ENCODE data around the gene FAHD2B. TPM values are rescaled to one million over a fixed set of nuclear protein-coding genes. Genes with fewer than 3 reads are reported as not detected.
"Not testable (repeated sequence)": the region's sequence is repeated elsewhere in the genome, so short reads cannot be mapped to it uniquely, and the experiment has no call there.

The FAHD2B gene
- polyA plus RNA-seq, 1 donor from 2014 or later = 13.6 TPM

DNA sequence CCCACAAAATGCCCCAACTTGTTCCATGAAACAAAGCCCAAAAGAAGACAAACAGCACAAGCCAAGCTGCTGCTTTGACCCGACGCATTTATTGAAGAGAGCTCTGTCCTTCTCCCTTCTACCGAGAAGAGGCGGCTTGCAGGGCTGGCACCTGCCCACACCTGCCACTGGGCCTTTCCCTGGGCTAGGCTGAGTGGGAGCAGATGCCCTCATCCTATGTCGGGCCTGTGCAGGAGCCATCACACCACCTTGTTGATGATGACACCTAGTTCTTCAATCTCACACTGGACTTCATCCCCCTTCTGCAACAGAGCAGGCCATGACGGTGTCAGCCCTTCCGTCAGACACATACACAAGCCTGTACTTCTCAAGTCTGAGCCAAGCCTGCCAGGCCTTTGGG is 11.2 kb downstream of the FAHD2B start:
- not testable (repeated sequence) for H3K36me3 Mint-ChIP-seq, H3K27me3 Mint-ChIP-seq, H3K4me3 Mint-ChIP-seq, H3K27ac Mint-ChIP-seq, H3K4me1 Mint-ChIP-seq, H3K9me3 Mint-ChIP-seq

DNA sequence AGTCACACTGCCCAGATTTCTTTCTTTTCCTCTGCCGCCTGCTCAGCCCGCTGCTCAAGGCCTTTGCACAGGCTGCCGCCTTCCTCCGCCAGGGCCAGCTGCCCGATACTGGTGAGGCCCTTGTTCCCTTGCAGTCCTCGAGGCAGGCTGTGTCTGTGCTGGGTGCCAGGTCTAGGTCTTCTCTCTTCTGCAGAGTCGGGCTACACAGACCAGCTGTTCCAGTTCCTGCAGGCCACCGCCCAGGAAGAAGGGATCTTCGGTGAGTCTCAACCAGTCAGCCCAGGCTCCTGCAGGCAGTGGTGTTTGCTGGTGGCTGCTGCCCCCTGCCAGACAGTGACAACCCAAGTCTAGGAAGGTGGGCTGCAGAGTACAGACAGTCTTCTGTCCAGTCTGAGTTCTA is 12.5 kb downstream of the FAHD2B start:
- not testable (repeated sequence) for H3K27ac Mint-ChIP-seq, H3K36me3 Mint-ChIP-seq, H3K4me1 Mint-ChIP-seq, H3K9me3 Mint-ChIP-seq, H3K4me3 Mint-ChIP-seq, H3K27me3 Mint-ChIP-seq

DNA sequence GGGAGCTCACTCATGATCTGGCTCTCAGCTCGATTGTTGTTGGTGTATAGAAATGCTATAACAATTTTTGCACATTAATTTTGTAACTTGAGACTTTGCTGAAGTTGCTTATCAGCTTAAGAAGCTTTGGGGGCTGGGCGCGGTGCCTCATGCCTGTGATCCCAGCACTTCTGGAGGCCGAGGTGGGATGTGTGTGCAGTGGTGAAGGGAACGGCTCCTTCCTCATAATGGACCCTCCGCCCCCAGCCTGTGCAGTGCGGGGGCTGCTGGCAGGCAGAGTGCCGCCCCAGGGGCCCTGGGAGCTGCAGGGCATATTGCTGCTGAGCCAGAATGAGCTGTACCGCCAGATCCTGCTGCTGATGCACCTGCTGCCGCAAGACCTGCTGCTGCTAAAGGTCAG is 13.8 kb downstream of the FAHD2B start:
- not testable (repeated sequence) for H3K4me3 Mint-ChIP-seq, H3K27me3 Mint-ChIP-seq, H3K4me1 Mint-ChIP-seq, H3K9me3 Mint-ChIP-seq, H3K36me3 Mint-ChIP-seq, H3K27ac Mint-ChIP-seq

DNA sequence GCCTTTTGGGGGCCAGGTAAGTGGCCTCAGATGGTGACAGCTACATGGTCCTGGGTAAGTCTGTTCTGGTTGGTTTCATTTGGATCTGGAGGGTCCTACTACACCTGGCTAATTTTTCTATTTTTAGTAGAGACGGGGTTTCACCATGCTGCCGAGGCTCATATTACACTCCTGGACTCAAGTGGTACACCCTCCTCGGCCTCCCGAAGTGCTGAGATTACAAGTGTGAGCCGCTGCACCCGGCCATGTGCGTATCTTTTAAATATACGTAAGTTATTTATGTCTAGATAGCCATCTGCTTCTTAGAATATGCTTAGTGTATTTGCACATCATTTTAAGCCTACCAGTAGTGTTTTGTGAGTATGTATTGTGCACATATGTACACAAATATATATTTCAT is 17.5 kb downstream of the FAHD2B start:
- not testable (repeated sequence) for H3K36me3 Mint-ChIP-seq, H3K9me3 Mint-ChIP-seq, H3K27ac Mint-ChIP-seq, H3K4me3 Mint-ChIP-seq, H3K4me1 Mint-ChIP-seq, H3K27me3 Mint-ChIP-seq

DNA sequence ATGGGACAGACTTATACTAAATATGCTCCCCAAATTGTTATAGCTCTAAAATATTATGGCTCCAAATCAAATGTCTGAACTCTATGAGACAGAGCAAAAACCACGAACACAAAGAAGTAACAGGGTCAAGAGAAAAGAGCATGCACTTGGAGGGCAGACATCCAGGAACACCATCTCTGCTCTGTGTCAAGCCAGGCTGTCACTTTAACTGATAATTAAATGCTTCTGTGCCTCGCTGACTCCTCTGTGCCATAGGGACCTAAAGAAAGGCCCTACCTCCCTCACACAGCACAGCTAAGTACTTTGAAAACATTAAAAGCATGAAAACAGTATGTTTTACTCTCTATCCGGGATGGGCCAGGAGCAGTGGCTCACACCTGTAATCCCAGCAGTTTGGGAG is 23.8 kb downstream of the FAHD2B start:
- not testable (repeated sequence) for H3K9me3 Mint-ChIP-seq, H3K4me1 Mint-ChIP-seq, H3K4me3 Mint-ChIP-seq, H3K27me3 Mint-ChIP-seq, H3K36me3 Mint-ChIP-seq, H3K27ac Mint-ChIP-seq

DNA sequence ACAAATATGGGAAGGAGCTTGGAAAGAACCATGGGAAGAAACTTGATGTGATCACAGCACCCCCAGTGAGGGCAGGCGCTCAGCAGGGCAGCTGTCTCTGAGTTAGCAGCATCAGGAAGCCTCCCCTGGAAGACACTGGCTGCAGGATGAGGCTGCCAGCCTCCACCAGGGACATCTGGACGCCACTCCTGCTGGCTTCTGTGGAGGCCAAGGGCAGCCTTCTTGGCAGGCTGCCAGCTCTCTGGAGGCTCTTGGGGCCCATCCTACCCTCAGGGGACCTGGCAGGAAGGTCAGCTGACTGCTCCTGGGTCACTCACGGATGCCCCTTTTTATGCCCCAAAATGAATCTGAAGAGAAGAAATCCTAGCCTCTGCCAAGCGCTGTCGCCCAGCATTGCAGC is 26.0 kb downstream of the FAHD2B start:
- H3K9me3 Mint-ChIP-seq, H3K36me3 Mint-ChIP-seq, H3K27ac Mint-ChIP-seq, H3K4me1 Mint-ChIP-seq, H3K27me3 Mint-ChIP-seq, H3K4me3 Mint-ChIP-seq: not testable (repeated sequence)

DNA sequence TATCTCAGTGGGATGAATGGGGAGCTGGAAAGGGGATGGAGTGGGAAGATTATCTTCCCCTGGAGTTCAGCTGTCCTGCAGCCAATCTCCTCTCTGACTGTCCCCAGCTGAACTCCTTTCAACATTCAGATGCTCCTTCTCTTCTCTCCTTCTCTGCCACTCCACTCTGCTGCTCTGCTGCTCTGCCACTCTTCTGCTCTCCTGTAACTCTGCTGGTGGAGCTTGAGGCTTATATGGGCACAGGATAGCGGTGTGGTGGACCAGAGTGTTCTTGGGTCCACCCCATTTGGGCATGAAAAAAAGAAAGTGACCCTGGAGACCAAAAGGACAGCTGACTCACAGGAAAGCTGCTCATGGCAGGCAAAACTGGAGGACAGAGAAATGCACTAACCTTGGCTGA is 26.6 kb downstream of the FAHD2B start:
- H3K27me3 Mint-ChIP-seq = peaks cover 3% of the 10 kb centered on the region
- H3K4me3 Mint-ChIP-seq = no peak overlapping the region
- H3K27ac Mint-ChIP-seq = no peak overlapping the region

DNA sequence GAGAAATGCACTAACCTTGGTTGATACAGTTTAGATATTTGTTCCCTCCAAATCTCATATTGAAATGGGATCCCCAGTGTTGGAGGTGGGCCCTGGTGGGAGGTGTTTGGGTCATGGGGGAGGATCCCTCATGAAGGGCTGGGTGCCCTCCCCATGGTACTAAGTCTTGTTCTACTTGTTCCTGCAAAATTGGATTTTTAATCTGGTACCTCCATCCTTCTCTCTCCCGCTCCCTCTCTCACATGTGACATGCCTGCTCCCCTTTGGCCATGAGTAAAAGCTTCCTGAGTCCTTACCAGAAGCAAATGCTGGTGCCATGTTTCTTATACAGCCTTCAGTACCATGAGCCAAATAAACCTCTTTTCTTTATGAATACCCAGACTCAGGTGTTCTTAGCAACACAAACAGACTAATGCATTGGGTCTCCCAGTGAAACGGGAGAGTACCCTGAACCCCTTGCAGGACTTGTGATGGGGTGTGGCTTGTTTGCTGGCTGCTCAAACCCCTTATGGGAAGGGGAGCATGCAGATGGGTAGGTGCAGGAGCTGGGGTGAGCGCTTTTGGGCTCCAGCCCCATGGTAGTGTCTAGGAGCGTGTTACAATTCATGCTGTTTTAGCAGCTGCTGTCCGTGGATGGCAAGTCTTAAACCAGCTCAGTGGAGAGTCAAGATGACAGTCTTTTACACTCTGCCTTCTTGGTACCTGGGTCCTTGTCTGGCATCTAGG is 27.2 kb downstream of the FAHD2B start:
- peaks cover 0 to 3% (median 0%) of the 10 kb centered on the region in 3 donors for H3K9me3 Mint-ChIP-seq
- peaks cover 3% of the 10 kb centered on the region for H3K27me3 Mint-ChIP-seq
- H3K27ac Mint-ChIP-seq = peak overlapping the region in 1 of 3 donors; percentile 25

More for the DNA sequence above, 26.6 kb downstream of the FAHD2B start:
- Mint-ChIP-seq H3K9me3 (peaks cover 0 to 3% (median 0%) of the 10 kb centered on the region in 3 donors), H3K36me3 (no peaks in the 10 kb centered on the region), H3K4me1 (peaks cover 0 to 1% (median 0%) of the 10 kb centered on the region in 3 donors)

DNA sequence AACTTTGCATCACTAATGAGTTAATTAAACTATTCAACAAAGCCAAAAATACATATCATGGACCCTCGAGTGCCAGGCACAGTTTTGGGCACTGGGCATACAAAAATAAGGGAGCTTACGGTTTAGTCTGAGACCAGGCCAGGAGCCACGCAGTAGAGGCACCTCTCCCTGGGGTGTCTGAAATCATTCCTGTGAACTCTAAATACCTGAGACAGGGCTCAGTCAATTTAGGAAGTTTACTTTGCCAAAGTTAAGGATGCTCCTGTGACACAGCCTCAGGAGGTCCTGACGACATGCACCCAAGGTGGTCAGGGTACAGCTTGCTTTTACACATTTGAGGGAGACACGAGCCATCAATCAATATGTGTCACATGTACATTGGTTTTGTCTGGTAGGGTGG is 28.7 kb downstream of the FAHD2B start:
- not testable (repeated sequence) for H3K36me3 Mint-ChIP-seq, H3K27ac Mint-ChIP-seq, H3K4me1 Mint-ChIP-seq, H3K4me3 Mint-ChIP-seq, H3K9me3 Mint-ChIP-seq, H3K27me3 Mint-ChIP-seq

More for the DNA sequence above, 27.2 kb downstream of the FAHD2B start:
- H3K4me3 Mint-ChIP-seq = no peak overlapping the region
- H3K36me3 Mint-ChIP-seq = no peaks in the 10 kb centered on the region
- H3K4me1 Mint-ChIP-seq = peaks cover 0 to 1% (median 0%) of the 10 kb centered on the region in 3 donors

DNA sequence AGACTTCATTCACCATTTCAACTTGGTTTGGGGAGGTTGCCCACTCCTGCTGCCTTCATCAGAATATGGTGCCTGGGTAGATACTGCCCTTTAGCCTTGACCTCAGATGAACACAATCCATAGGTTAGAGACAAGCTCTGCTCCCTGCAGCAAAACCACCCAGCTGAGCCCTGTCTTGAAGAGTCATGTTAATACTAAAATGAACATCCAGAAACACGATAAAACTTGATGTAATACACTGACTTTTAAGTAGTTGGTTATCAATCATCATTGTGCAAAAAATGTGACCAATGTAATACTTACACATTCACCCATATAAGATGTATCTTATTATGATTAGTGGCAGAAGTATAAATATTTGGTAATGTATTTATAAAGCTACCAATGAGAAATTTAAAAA is 32.7 kb downstream of the FAHD2B start:
- not testable (repeated sequence) for H3K4me3 Mint-ChIP-seq, H3K4me1 Mint-ChIP-seq, H3K9me3 Mint-ChIP-seq, H3K27ac Mint-ChIP-seq, H3K36me3 Mint-ChIP-seq, H3K27me3 Mint-ChIP-seq

DNA sequence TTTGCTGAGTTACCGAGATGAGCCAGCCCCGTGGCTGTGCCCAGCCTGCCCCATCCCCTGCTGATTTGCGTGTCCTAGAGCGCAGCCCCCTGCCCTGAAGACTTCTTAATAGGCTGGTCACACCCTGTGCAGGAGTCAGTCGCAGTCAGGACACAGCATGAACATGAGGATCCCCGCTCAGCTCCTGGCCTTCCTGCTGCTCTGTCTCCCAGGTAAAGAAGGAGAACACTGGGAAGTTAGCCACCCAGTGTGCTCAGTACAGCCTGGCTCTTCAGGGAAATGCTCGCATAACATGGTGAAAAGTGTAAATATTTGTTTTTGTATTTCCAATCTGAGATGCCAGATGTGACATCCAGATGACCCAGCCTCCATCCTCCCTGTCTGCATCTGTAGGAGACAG is 34.9 kb downstream of the FAHD2B start:
- not testable (repeated sequence) for H3K9me3 Mint-ChIP-seq, H3K36me3 Mint-ChIP-seq, H3K4me3 Mint-ChIP-seq, H3K27me3 Mint-ChIP-seq, H3K4me1 Mint-ChIP-seq
- peak overlapping the region in 1 of 3 donors; percentile 38 for H3K27ac Mint-ChIP-seq

DNA sequence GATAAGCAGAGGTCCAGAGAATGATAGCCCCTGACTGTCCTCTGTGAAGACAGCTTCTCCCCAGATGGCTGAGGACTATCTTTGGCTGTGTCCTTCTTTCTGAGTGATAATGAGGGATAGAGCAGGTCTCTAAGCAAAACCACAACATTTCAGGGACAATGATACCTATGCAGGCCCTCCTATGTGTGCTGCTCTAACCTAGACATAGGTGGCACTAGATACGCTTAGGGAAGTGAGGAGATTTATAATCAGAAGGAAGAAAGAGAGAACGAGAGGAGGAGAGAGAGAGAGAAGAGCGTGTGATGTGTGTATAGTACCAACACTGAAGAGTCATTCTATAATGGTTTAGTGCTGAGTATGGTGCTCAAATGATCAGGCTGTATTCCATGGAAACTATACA is 38.5 kb downstream of the FAHD2B start:
- not testable (repeated sequence) for H3K4me1 Mint-ChIP-seq, H3K36me3 Mint-ChIP-seq, H3K27ac Mint-ChIP-seq, H3K9me3 Mint-ChIP-seq, H3K4me3 Mint-ChIP-seq, H3K27me3 Mint-ChIP-seq

DNA sequence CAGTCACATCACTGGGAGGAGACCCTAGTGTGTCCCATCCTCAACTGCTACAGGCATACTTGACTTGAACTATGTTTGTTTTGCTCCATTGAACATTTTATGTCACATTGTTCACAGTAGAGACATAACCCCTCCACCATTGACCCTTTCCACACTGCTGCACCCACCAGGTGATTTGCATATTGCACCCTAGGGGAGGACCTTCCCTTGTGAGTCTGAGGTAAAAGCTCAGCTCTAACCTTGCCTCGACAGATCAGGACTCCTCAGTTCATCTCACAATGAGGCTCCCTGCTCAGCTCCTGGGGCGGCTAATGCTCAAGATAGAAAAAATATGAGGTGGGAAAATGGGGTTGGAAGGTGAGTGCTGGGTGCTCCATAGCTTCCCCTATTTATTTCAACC is 44.6 kb downstream of the FAHD2B start:
- H3K9me3 Mint-ChIP-seq, H3K36me3 Mint-ChIP-seq, H3K27me3 Mint-ChIP-seq: not testable (repeated sequence)
- H3K4me1 Mint-ChIP-seq = peaks cover 29 to 37% (median 36%) of the 10 kb centered on the region in 3 donors
- peak overlapping the region; percentile 57 to 88 (median 78) for H3K4me3 Mint-ChIP-seq
- H3K27ac Mint-ChIP-seq = peak overlapping the region; percentile 47 to 88 (median 75)

DNA sequence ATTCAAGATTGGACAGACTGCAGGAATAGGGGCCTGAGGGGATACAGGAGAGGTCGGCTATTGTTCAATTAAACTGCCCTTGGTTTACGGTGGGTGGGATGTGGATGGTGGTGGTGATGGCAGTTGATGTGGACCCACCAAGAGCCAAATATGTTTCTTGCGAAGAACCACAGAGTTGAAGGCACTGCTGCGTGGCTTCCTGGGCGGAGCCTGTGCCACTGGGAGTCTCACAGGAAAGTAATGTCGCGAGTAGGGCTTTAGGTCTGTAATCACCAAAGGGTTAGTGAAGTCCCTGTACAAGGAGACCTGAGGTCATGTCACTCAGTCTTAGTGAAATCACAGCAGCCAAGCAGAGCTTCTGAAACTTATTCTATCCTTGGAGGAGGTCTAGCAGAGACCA is 46.2 kb downstream of the FAHD2B start:
- H3K36me3 Mint-ChIP-seq, H3K27me3 Mint-ChIP-seq, H3K9me3 Mint-ChIP-seq: not testable (repeated sequence)
- Mint-ChIP-seq H3K27ac (peak overlapping the region; percentile 54 to 90 (median 89)), H3K4me1 (peaks cover 30 to 40% (median 39%) of the 10 kb centered on the region in 3 donors), H3K4me3 (peak overlapping the region; percentile 42 to 93 (median 84))

DNA sequence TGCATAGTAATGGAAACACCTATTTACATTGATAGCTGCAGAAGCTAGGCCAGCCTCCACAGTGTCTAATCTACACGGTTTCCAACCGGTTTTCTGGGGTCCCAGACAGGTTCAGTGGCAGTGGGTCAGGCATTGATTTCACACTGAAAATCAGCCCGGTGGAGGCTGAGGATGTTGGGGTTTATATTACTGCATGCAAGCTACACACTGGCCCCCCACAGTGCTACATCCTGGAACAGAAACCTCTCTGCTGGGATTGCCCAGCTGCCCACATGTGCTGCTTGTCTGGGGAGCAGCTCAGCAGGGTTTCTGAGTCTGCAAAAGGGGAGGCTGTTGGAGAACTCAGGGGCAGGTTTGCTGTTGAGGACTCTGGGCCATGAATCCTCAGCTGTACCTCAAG is 48.0 kb downstream of the FAHD2B start:
- not testable (repeated sequence) for H3K36me3 Mint-ChIP-seq, H3K9me3 Mint-ChIP-seq, H3K27me3 Mint-ChIP-seq
- Mint-ChIP-seq H3K4me1 (peaks cover 30 to 40% (median 39%) of the 10 kb centered on the region in 3 donors), H3K4me3 (peak overlapping the region; percentile 70 to 94 (median 88)), H3K27ac (peak overlapping the region in 2 of 3 donors; percentile 19 to 78)

DNA sequence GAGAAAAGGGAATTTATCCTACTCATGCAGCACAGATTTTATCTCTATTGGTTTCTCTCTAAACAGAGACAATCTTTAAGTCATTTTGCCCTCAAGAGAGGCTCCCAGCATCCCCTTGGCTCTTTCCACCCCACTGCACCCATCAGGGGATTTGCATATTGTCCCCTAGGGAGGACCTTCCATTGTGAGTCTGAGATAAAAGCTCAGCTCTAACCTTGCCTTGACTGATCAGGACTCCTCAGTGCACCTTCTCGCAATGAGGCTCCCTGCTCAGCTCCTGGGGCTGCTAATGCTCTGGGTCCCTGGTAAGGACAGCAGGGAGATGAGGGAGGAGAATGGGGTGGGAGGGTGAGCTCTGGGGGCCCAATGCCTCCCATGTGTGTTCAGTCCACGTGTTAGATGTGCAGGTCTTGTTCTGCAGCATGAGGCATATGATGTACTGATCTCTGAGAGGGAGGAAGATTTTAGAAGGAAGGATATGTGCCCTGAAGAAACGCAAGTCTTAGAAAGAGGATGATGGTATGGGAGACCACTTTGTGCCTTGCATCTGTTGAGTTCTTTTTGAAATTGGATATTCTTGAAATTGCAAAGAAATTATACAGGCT is 48.7 kb downstream of the FAHD2B start:
- H3K36me3 Mint-ChIP-seq, H3K27me3 Mint-ChIP-seq, H3K9me3 Mint-ChIP-seq: not testable (repeated sequence)
- peak overlapping the region; percentile 70 to 94 (median 88) for H3K4me3 Mint-ChIP-seq
- peaks cover 30 to 39% (median 36%) of the 10 kb centered on the region in 3 donors for H3K4me1 Mint-ChIP-seq
- peak overlapping the region in 2 of 3 donors; percentile 6 to 78 for H3K27ac Mint-ChIP-seq
